GM12878 (cell line): ENCODE results near the gene RBBP6. TPM values are rescaled to one million over a fixed set of nuclear protein-coding genes. Genes with fewer than 3 reads are reported as not detected.
"Not testable (repeated sequence)": the region's sequence is repeated elsewhere in the genome, so short reads cannot be mapped to it uniquely, and the experiment has no call there.

Experiments used
- ATAC-seq: fragments of 200-7000 bp; cut with Tn5 transposase; 3 replicates; pipeline ENCODE4 v1.9.1; 2020; ENCODE audit warnings: mild to moderate bottlenecking, moderate library complexity
- BruUV-seq: library from RNA; stranded (reverse); fragments of 400-500 nt; replicated peaks from 2 replicates; lab custom pipeline; 2021; lab: Mats Ljungman, UMichigan
- CTCF ChIA-PET: fragments of 300-600 bp; sonication (Branson Sonifier 250); formaldehyde crosslinking; extraction: SDS; loops from one replicate; lab custom pipeline; 2021; ENCODE audit warnings: inconsistent platforms; lab: Yijun Ruan, JAX
- POLR2A ChIA-PET: fragments of 350-600 bp; formaldehyde crosslinking; extraction: SDS; loops from one replicate; lab custom pipeline; 2021; ENCODE audit warnings: inconsistent platforms; lab: Charles Lee
- RAD21 ChIA-PET: fragments of 300-600 bp; sonication (Branson Sonifier 250); formaldehyde crosslinking; loops from one replicate; lab custom pipeline; 2023; ENCODE audit warnings: antibody characterized with exemption; ENCODE audit not compliant: unreplicated experiment; lab: Charles Lee
- SMC1A ChIA-PET: fragments of 300-600 bp; sonication (Branson Sonifier 250); formaldehyde crosslinking; loops from one replicate; lab custom pipeline; 2023; ENCODE audit not compliant: unreplicated experiment, uncharacterized antibody; lab: Charles Lee
- DNase-seq: peaks from one replicate; pipeline ENCODE4 v3.0.0-alpha.2; 2011; ENCODE audit warnings: low read depth, low spot score
- FAIRE-seq: peaks from 3 replicates; lab custom pipeline; 2011; peaks lifted over from hg19 to GRCh38; lab: Jason Lieb, UNC
- H2AFZ ChIP-seq: 2 replicates; pipeline ENCODE4 v1.6.0; 2011; ENCODE audit warnings: low read depth, low read length, control low read depth; ENCODE audit not compliant: control insufficient read depth
- H3K27ac ChIP-seq: 2 replicates; pipeline ENCODE4 v1.5.1; 2011; ENCODE audit warnings: control low read depth; ENCODE audit not compliant: control insufficient read depth, insufficient read depth
- H3K27me3 ChIP-seq, 2 experiments: replicated peaks in 1 of 2; 2 replicates each; pipeline versions ENCODE4 v1.6.0 to v1.6.1; 2011; ENCODE audit warnings: low read length in 1 of 2; ENCODE audit not compliant: control insufficient read depth in 2 of 2, insufficient read depth in 2 of 2
- H3K36me3 ChIP-seq, 2 experiments: 2 replicates each; pipeline ENCODE4 v1.5.1; 2011; ENCODE audit warnings: low read length in 1 of 2; ENCODE audit not compliant: control insufficient read depth in 2 of 2, insufficient read depth in 2 of 2
- H3K4me1 ChIP-seq: 2 replicates; pipeline ENCODE4 v1.6.1; 2011; ENCODE audit warnings: mild to moderate bottlenecking, low read length, moderate library complexity, mixed read lengths; ENCODE audit not compliant: control insufficient read depth, insufficient read depth
- H3K4me2 ChIP-seq: 2 replicates; pipeline ENCODE4 v1.6.0; 2011; ENCODE audit warnings: control low read depth; ENCODE audit not compliant: control insufficient read depth, insufficient read depth
- H3K4me3 ChIP-seq: fragments of 200-600 bp; sonication (generic); 2 replicates; pipeline ENCODE4 v1.5.1; 2016
- H3K79me2 ChIP-seq: 2 replicates; pipeline ENCODE4 v1.6.0; 2011; ENCODE audit warnings: low read length; ENCODE audit not compliant: control insufficient read depth, insufficient read depth
- H3K9ac ChIP-seq: 2 replicates; pipeline ENCODE4 v1.8.0; 2011; ENCODE audit warnings: low read length, control low read depth, mixed read lengths; ENCODE audit not compliant: control insufficient read depth, insufficient read depth
- H3K9me3 ChIP-seq: replicated peaks from 3 replicates; pipeline ENCODE4 v1.5.1; 2011; ENCODE audit warnings: mild to moderate bottlenecking, low read length; ENCODE audit not compliant: control insufficient read depth, insufficient read depth
- H4K20me1 ChIP-seq: 2 replicates; pipeline ENCODE4 v1.6.0; 2011; ENCODE audit not compliant: control insufficient read depth, insufficient read depth
- ATF7 ChIP-seq: fragments of 450-650 bp; IDR thresholded peaks from 2 replicates; pipeline ENCODE4 v1.6.1; 2016; ENCODE audit warnings: low read depth, mild to moderate bottlenecking
- BRCA1 ChIP-seq: IDR thresholded peaks from 2 replicates; pipeline ENCODE4 v1.6.1; 2011; ENCODE audit warnings: low read depth, low read length, improper control_type of control experiment
- CHD2 ChIP-seq: IDR thresholded peaks from 2 replicates; pipeline ENCODE4 v1.6.1; 2011; ENCODE audit warnings: low read depth, low read length, improper control_type of control experiment, borderline replicate concordance
- EED ChIP-seq: sonication (generic); IDR thresholded peaks from 2 replicates; pipeline ENCODE4 v1.6.1; 2016; ENCODE audit warnings: antibody characterized with exemption, low read depth
- JUND ChIP-seq: IDR thresholded peaks from 2 replicates; pipeline ENCODE4 v1.6.1; 2012; ENCODE audit warnings: low read depth, mild to moderate bottlenecking, low read length, improper control_type of control experiment, moderate library complexity
- NBN ChIP-seq: fragments of 450-650 bp; IDR thresholded peaks from 2 replicates; pipeline ENCODE4 v1.6.1; 2016
- NR2F1 ChIP-seq: fragments of 450-650 bp; conservative IDR thresholded peaks from 2 replicates; pipeline ENCODE4 v1.6.1; 2017; ENCODE audit warnings: mild to moderate bottlenecking
- PAX5 ChIP-seq: IDR thresholded peaks from 2 replicates; pipeline ENCODE4 v1.6.1; 2011; ENCODE audit warnings: low read depth, low read length, borderline replicate concordance
- PAX8 ChIP-seq: fragments of 450-650 bp; IDR thresholded peaks from 2 replicates; pipeline ENCODE4 v1.6.1; 2017; ENCODE audit warnings: mild to moderate bottlenecking, moderate library complexity
- RBBP5 ChIP-seq: fragments of 200-600 bp; sonication (generic); conservative IDR thresholded peaks from 2 replicates; pipeline ENCODE4 v1.6.1; 2016
- SKIL ChIP-seq: fragments of 450-650 bp; IDR thresholded peaks from 2 replicates; pipeline ENCODE4 v1.6.1; 2017; ENCODE audit warnings: mild to moderate bottlenecking, low read depth, inconsistent platforms; ENCODE audit not compliant: poor library complexity, severe bottlenecking
- SUPT20H ChIP-seq: IDR thresholded peaks from 2 replicates; pipeline ENCODE4 v1.6.1; 2011; ENCODE audit warnings: low read depth, mild to moderate bottlenecking, low read length, moderate library complexity, borderline replicate concordance; ENCODE audit not compliant: control insufficient read depth
- ZNF622 ChIP-seq: fragments of 450-650 bp; IDR thresholded peaks from 2 replicates; pipeline ENCODE4 v1.6.1; 2017; ENCODE audit warnings: mild to moderate bottlenecking, inconsistent platforms
- WGBS: methylation state at CpG from one replicate; pipeline ENCODE4 v1.1.6; 2016; ENCODE audit warnings: low lambda C conversion rate; ENCODE audit not compliant: insufficient replicate concordance, insufficient coverage; ENCODE audit errors: missing lambda C conversion rate; 5-methylcytosine and 5-hydroxymethylcytosine counted together
- in situ Hi-C: fragments of 300-500 bp; cut with MboI; formaldehyde crosslinking; loops from 9 replicates; pipeline ENCODE4 v1.14.3; 2018; ENCODE audit warnings: mixed read lengths
- intact Hi-C: fragments of 100-400 bp; cut with micrococcal nuclease; formaldehyde crosslinking; loops from one replicate; pipeline ENCODE4 v1.14.2; 2022; ENCODE audit not compliant: unreplicated experiment
- polyA plus RNA-seq, 11 experiments: library from polyadenylated mRNA; depleted of rRNA in 4 of 11; unstranded in 6 of 11; stranded (reverse) in 5 of 11; fragments of >200 nt; fragmentation: Nextera tagmentation in 4 of 11; fragmentation: Illumina TruSeq in 1 of 11; extraction: Ambion mirVana in 4 of 11; extraction: Trizol in 1 of 11; gene quantifications; 1 replicate in 1 of 11; 2 replicates in 10 of 11; pipeline versions ENCODE4 v1.2.1 to v1.2.3, GENCODE V29; 2011 to 2016; ENCODE audit warnings: inconsistent platforms in 2 of 11, missing spikeins in 2 of 11, low read depth in 1 of 11
- total RNA-seq, 4 experiments: library from RNA; depleted of rRNA in 3 of 4; stranded (reverse); fragments of >200 nt in 3 of 4; fragmentation: Illumina TruSeq in 1 of 4; extraction: Trizol in 1 of 4; gene quantifications; 2 replicates each; pipeline versions ENCODE4 v1.2.1 to v1.2.3, GENCODE V29; 2013 to 2021

Gene RBBP6
- total and polyA plus RNA-seq, 10 of the 15 experiments (the other 5 are each of a cell fraction or from before 2014, with no cell fraction given) = 16.9 to 80.2 (median 36.5) TPM

- Histone ChIP-seq H3K79me2 (no peaks in the 10 kb centered on the region), H4K20me1 (no peaks in the 10 kb centered on the region), H3K4me2 (no peak overlapping the region), H2AFZ (no peak overlapping the region), H3K4me3 (no peak overlapping the region), H3K9ac (no peak overlapping the region), H3K36me3 (peaks cover 0 to 31% of the 10 kb centered on the region in 2 experiments; a peak in 3 of 4 replicates), H3K27ac (no peak overlapping the region), H3K4me1 (no peaks in the 10 kb centered on the region), H3K9me3 (peaks cover 1% of the 10 kb centered on the region; the same call in 1 of the 3 replicates), H3K27me3 (no peaks in the 10 kb centered on the region)
- POLR2A ChIA-PET = no interaction called here
- RAD21 ChIA-PET = no interaction called here
- 99% methylated on average over 5 of the region's 6 CpGs for WGBS
- intact Hi-C loops (no loop called here), in situ Hi-C loops (no loop called here)
- TF ChIP-seq RBBP5 = no peak
- no peak for TF ChIP-seq NR2F1
- TF ChIP-seq SUPT20H = no peak
- no peak for TF ChIP-seq ATF7
- TF ChIP-seq EED = no peak
- no peak for TF ChIP-seq SKIL
- TF ChIP-seq ZNF622 = no peak
- TF ChIP-seq PAX8 = no peak
- TF ChIP-seq PAX5 = no peak
- TF ChIP-seq CHD2 = no peak
- TF ChIP-seq NBN = no peak
- TF ChIP-seq BRCA1 = no peak
- no peak for TF ChIP-seq JUND
- CTCF ChIA-PET = no interaction called here
- ATAC-seq = no peak
- BruUV-seq = no TSS peak
- FAIRE-seq = no peak
- SMC1A ChIA-PET = no interaction called here
- DNase-seq = no peak
Measured at GRCh38 chr16:24573141-24573540, 33.8 kb downstream of the RBBP6 start.

GRCh38 chr16:24574515-24575485 lies 35.4 kb downstream of the RBBP6 start:
- CTCF ChIA-PET, in situ Hi-C loops, ATAC-seq, H3K27ac ChIP-seq, BruUV-seq, intact Hi-C loops, POLR2A ChIA-PET, FAIRE-seq, H3K27me3 ChIP-seq, H2AFZ ChIP-seq, H3K4me1 ChIP-seq, DNase-seq, H3K9me3 ChIP-seq, H3K9ac ChIP-seq, H3K79me2 ChIP-seq, H3K4me3 ChIP-seq, RAD21 ChIA-PET, H4K20me1 ChIP-seq, H3K4me2 ChIP-seq, SMC1A ChIA-PET: not testable (repeated sequence)
- 98% methylated on average over 37 of the region's 66 CpGs for WGBS
- H3K36me3 ChIP-seq = peaks cover 0 to 17% of the 10 kb centered on the region in 2 experiments; a peak in 2 of 4 replicates
